Calu3 (cell line): ENCODE measurements around the gene AGBL1. TPM values are rescaled to one million over a fixed set of nuclear protein-coding genes. Genes with fewer than 3 reads are reported as not detected.

Experiments
- BruUV-seq: library from RNA; stranded (reverse); fragments of 400-500 nt; replicated peaks from 2 replicates; lab custom pipeline; 2021; lab: Mats Ljungman, UMichigan
- CTCF ChIA-PET: fragments of 300-600 bp; sonication (Branson Sonifier 250); formaldehyde crosslinking; loops from one replicate; lab custom pipeline; 2022; ENCODE audit warnings: antibody characterized with exemption; lab: Charles Lee
- DNase-seq: peaks from one replicate; pipeline ENCODE4 v3.0.0; 2022
- H3K27ac Mint-ChIP-seq: one replicate; pipeline ENCODE4 v1.8.0; 2022; ENCODE audit warnings: mixed read lengths; ENCODE audit not compliant: unreplicated experiment
- H3K27me3 Mint-ChIP-seq: one replicate; pipeline ENCODE4 v1.8.0; 2022; ENCODE audit warnings: mixed read lengths; ENCODE audit not compliant: unreplicated experiment
- H3K36me3 Mint-ChIP-seq: one replicate; pipeline ENCODE4 v1.8.0; 2022; ENCODE audit warnings: mild to moderate bottlenecking, moderate library complexity, mixed read lengths; ENCODE audit not compliant: insufficient read depth, unreplicated experiment
- H3K4me1 Mint-ChIP-seq: one replicate; pipeline ENCODE4 v1.8.0; 2022; ENCODE audit warnings: mild to moderate bottlenecking, low read depth, mixed read lengths; ENCODE audit not compliant: unreplicated experiment
- H3K4me3 Mint-ChIP-seq: one replicate; pipeline ENCODE4 v1.8.0; 2022; ENCODE audit warnings: mild to moderate bottlenecking, low read depth, moderate library complexity, mixed read lengths; ENCODE audit not compliant: unreplicated experiment
- H3K9me3 Mint-ChIP-seq: one replicate; pipeline ENCODE4 v1.8.0; 2022; ENCODE audit warnings: low read depth, mixed read lengths; ENCODE audit not compliant: unreplicated experiment
- CTCF ChIP-seq: fragments of 200-600 bp; IDR thresholded peaks from one replicate; pipeline ENCODE4 v1.8.0; 2022; ENCODE audit warnings: antibody characterized with exemption; ENCODE audit not compliant: unreplicated experiment
- intact Hi-C: fragments of 100-400 bp; cut with micrococcal nuclease; formaldehyde crosslinking; loops from one replicate; pipeline ENCODE4 v1.10.0; 2022; ENCODE audit not compliant: unreplicated experiment
- total RNA-seq: library from RNA; stranded (reverse); gene quantifications from 2 replicates; pipeline ENCODE4 v1.2.3, GENCODE V29; 2022

AGBL1 gene
- total RNA-seq, 1 experiment from 2014 or later: not detected

GRCh38 chr15:86061581-86061980 lies 18.1 kb upstream of the AGBL1 start:
- CTCF ChIA-PET: no interaction called here
- Mint-ChIP-seq H3K4me1 (no peaks in the 10 kb centered on the region), H3K27me3 (peaks cover 60% of the 10 kb centered on the region), H3K36me3 (no peaks in the 10 kb centered on the region), H3K4me3 (no peak overlapping the region), H3K9me3 (peaks cover 3% of the 10 kb centered on the region), H3K27ac (no peak overlapping the region)
- no peak for TF ChIP-seq CTCF
- no peak for DNase-seq
- BruUV-seq: no TSS peak
- intact Hi-C loops: no loop called here

GRCh38 chr15:86062646-86063243 lies 16.9 kb upstream of the AGBL1 start:
- Mint-ChIP-seq H3K4me3 (no peak overlapping the region), H3K9me3 (peaks cover 3% of the 10 kb centered on the region), H3K27me3 (peaks cover 56% of the 10 kb centered on the region), H3K36me3 (no peaks in the 10 kb centered on the region), H3K27ac (no peak overlapping the region), H3K4me1 (no peaks in the 10 kb centered on the region)
- BruUV-seq: no TSS peak
- TF ChIP-seq CTCF: no peak
- CTCF ChIA-PET: interaction anchor here (0.6 kb wide), 1 partner anchor 24 kb away, joined by 3 read pairs; no protein-coding TSS in a partner anchor
- DNase-seq: no peak
- intact Hi-C loops: no loop called here

- H3K27ac Mint-ChIP-seq: no peak overlapping the region
- no peak for DNase-seq
- H3K4me3 Mint-ChIP-seq: no peak overlapping the region
- peaks cover 3% of the 10 kb centered on the region for H3K9me3 Mint-ChIP-seq
- CTCF ChIA-PET: interaction anchor here (0.6 kb wide), 2 partner anchors 25 to 162 kb away, joined by 3 to 4 read pairs; no protein-coding TSS in a partner anchor
- TF ChIP-seq CTCF: no peak
- H3K4me1 Mint-ChIP-seq: no peaks in the 10 kb centered on the region
- peaks cover 56% of the 10 kb centered on the region for H3K27me3 Mint-ChIP-seq
- BruUV-seq: no TSS peak
- H3K36me3 Mint-ChIP-seq: no peaks in the 10 kb centered on the region
- intact Hi-C loops: no loop called here
These were observed 16.1 kb upstream of the AGBL1 start for GRCh38 chr15:86063356-86064095.

- intact Hi-C loops: no loop called here
- CTCF ChIA-PET: interaction anchor here (0.7 kb wide), 1 partner anchor 8 kb away, joined by 3 read pairs; no protein-coding TSS in a partner anchor
- Mint-ChIP-seq H3K27ac (no peak overlapping the region), H3K4me3 (no peak overlapping the region), H3K27me3 (peaks cover 53% of the 10 kb centered on the region), H3K36me3 (no peaks in the 10 kb centered on the region), H3K9me3 (peaks cover 3% of the 10 kb centered on the region), H3K4me1 (no peaks in the 10 kb centered on the region)
- TF ChIP-seq CTCF: no peak
- no peak for DNase-seq
- no TSS peak for BruUV-seq
These were observed 15.3 kb upstream of the AGBL1 start for GRCh38 chr15:86064326-86064725.
